RWPE2 (cell line): Measurements from ENCODE around the gene AGRN.

Experiments used
- ATAC-seq: fragments of 200-7000 bp; cut with Tn5 transposase; 3 replicates; pipeline ENCODE4 v1.9.1; 2021; ENCODE audit warnings: low read depth
- DNase-seq: peaks from one replicate; pipeline ENCODE4 v3.0.0-alpha.2; 2020; ENCODE audit warnings: low spot score
- H3K27ac ChIP-seq: fragments of 450-650 bp; 2 replicates; pipeline ENCODE4 v1.5.1; 2017; ENCODE audit warnings: mild to moderate bottlenecking; ENCODE audit not compliant: poor library complexity, severe bottlenecking
- H3K27me3 ChIP-seq: fragments of 250-450 bp; sonication (Bioruptor Pico); 2 replicates; pipeline ENCODE4 v1.5.1; 2021; ENCODE audit warnings: mild to moderate bottlenecking, moderate library complexity; ENCODE audit not compliant: insufficient read depth, poor library complexity, severe bottlenecking
- H3K36me3 ChIP-seq: fragments of 250-450 bp; sonication (Bioruptor Pico); 2 replicates; pipeline ENCODE4 v1.5.1; 2020; ENCODE audit warnings: low read depth, mild to moderate bottlenecking, moderate library complexity
- H3K4me1 ChIP-seq: fragments of 250-450 bp; sonication (Bioruptor Pico); 2 replicates; pipeline ENCODE4 v1.5.1; 2021; ENCODE audit warnings: mild to moderate bottlenecking, moderate library complexity; ENCODE audit not compliant: insufficient read depth, poor library complexity, severe bottlenecking
- H3K4me3 ChIP-seq: fragments of 250-450 bp; sonication (Bioruptor Pico); 2 replicates; pipeline ENCODE4 v1.5.1; 2021; ENCODE audit warnings: mild to moderate bottlenecking, moderate library complexity; ENCODE audit not compliant: severe bottlenecking
- H3K9me3 ChIP-seq: fragments of 250-450 bp; sonication (Bioruptor Pico); 2 replicates; pipeline ENCODE4 v1.5.1; 2021; ENCODE audit warnings: mild to moderate bottlenecking, moderate library complexity; ENCODE audit not compliant: severe bottlenecking
- TF ChIP-seq, protein P1 (sequence below): fragments of 450-650 bp; IDR thresholded peaks from one replicate; pipeline ENCODE4 v1.5.1; 2017; ENCODE audit warnings: mild to moderate bottlenecking, moderate library complexity; ENCODE audit not compliant: poor library complexity, severe bottlenecking

The AGRN gene

DNA sequence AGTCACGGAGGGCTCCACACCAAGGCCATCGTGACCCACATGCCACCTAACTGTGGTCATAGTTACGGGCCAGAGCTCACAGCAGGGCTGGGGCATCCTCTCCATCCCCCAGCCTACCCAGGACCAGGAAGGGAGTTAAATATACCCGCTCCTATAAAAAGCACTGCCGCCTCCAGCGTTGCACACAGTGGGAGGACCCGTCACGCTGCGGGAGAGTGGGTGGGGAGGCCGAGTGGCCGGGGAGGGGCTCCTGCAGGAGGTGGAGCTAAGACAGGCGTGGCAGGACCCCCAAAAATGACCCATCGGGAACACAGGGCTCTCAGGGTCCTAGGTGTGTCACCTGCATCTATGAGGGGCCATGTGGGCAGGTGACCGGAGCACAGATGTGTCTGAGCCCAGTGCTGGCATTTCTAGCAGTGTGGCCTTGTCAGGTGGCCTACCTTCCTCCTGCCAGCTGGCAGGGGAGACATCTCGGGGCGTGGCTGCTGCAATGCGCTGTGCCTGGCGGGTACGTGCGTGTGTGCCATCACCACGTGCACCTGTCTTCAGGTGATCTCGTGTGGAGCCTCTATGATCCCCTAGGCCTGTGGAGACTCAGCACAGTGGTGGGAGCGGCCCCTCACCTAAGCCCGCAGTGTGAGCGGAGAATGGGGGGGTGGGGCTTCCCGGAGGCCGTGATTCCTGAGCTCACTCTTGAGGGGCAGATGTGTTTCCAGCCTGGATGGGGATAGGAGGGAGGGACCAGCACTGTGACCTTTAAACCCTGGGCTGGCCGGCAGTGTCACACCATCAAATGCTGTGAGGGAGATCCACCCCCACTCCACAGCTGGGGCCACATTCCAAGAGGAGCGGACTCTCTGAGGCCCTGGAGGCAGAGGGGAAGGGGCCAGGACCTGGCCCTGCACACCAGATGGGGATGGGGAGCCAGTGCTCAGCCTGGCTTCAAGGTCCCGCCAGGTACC, 17.7 kb downstream of the AGRN start:
- H3K36me3 ChIP-seq, result peaks cover 32% of the 10 kb centered on the region
- ATAC-seq, result no peak
- H3K4me3 ChIP-seq, result no peak overlapping the region
- DNase-seq, result no peak
- no peaks in the 10 kb centered on the region for H3K4me1 ChIP-seq
- H3K9me3 ChIP-seq, result no peaks in the 10 kb centered on the region
- H3K27ac ChIP-seq, result no peak overlapping the region
- H3K27me3 ChIP-seq, result no peaks in the 10 kb centered on the region
- TF ChIP-seq, protein P1, sequence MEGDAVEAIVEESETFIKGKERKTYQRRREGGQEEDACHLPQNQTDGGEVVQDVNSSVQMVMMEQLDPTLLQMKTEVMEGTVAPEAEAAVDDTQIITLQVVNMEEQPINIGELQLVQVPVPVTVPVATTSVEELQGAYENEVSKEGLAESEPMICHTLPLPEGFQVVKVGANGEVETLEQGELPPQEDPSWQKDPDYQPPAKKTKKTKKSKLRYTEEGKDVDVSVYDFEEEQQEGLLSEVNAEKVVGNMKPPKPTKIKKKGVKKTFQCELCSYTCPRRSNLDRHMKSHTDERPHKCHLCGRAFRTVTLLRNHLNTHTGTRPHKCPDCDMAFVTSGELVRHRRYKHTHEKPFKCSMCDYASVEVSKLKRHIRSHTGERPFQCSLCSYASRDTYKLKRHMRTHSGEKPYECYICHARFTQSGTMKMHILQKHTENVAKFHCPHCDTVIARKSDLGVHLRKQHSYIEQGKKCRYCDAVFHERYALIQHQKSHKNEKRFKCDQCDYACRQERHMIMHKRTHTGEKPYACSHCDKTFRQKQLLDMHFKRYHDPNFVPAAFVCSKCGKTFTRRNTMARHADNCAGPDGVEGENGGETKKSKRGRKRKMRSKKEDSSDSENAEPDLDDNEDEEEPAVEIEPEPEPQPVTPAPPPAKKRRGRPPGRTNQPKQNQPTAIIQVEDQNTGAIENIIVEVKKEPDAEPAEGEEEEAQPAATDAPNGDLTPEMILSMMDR, result no peak

DNA sequence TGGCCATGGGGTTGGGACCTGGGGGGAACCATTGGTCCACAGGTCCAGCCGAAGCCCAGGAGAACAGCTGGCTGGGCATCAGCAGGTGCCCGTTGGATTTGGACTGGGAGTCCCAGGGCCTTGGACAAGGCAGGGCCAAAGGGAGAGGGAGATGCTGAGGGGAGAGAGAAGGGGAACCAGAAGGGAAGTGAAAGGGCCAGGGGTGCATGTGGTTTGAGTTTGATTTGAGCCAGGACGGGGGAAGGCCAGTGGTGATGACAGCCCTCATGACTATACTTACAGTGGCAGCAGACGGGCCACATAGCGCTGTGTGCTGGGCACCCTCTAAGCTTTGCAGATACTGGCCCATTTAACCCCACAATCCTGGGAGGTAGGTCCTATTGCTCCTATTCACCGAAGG, 18.8 kb downstream of the AGRN start:
- no peaks in the 10 kb centered on the region for H3K27me3 ChIP-seq
- H3K9me3 ChIP-seq, result no peaks in the 10 kb centered on the region
- no peak overlapping the region for H3K27ac ChIP-seq
- peaks cover 43% of the 10 kb centered on the region for H3K36me3 ChIP-seq
- TF ChIP-seq, protein P1, result no peak
- H3K4me1 ChIP-seq, result no peaks in the 10 kb centered on the region
- DNase-seq (no peak), ATAC-seq (no peak; the same call in 2 of the 3 replicates)
- no peak overlapping the region for H3K4me3 ChIP-seq

- ATAC-seq (no peak), DNase-seq (no peak)
- Histone ChIP-seq H3K4me1 (no peaks in the 10 kb centered on the region), H3K36me3 (peaks cover 49% of the 10 kb centered on the region), H3K9me3 (no peaks in the 10 kb centered on the region), H3K27me3 (no peaks in the 10 kb centered on the region), H3K27ac (no peak overlapping the region), H3K4me3 (no peak overlapping the region)
- TF ChIP-seq, protein P1, result no peak
Measured at GRCh38 chr1:1039145-1039910, 19.4 kb downstream of the AGRN start.

DNA sequence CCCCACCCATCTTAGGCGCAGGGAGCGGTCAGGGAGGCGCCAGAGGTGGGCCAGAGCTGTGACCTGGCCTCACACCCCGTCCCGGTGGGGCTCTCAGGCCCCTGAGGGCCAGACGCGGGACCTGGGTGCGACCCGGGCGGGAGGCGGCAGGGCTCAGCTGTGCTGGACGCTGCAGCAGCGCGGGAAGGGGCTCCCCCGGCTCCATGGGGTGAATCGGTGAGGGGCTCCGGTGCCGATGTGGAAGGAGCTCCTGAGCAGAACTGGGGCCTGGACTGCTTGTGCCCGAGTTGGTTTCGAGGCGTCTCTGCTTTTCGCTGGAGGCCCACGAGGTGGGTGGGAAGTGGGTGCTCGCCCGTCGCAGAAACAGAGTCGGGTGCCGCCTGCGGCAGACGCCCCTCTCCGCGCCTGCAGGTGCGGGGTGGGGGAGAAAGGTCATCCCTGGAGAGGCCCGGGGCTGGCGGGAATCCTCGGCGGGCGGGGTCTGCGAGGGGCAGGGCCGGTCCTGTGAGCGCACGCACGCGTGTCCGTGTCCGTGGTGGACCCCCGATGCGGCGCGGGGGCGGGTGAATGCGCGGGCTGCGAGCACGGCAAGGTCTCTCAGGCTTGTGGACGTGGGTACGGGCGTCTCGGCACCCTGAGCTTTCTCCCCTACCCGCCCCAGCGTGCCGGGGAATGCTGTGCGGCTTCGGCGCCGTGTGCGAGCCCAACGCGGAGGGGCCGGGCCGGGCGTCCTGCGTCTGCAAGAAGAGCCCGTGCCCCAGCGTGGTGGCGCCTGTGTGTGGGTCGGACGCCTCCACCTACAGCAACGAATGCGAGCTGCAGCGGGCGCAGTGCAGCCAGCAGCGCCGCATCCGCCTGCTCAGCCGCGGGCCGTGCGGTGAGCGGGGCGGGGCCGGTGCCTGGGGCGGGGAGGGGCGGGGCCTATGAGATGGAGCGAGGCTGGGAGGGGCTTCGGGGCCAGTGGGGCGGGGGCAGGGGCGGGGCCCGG, 20.4 kb downstream of the AGRN start:
- TF ChIP-seq, protein P1, result no peak
- ATAC-seq (peak; percentile 81), DNase-seq (peak; percentile 90)
- no peaks in the 10 kb centered on the region for H3K4me1 ChIP-seq
- peak overlapping the region; percentile 24 for H3K27ac ChIP-seq
- no peak overlapping the region for H3K4me3 ChIP-seq
- no peaks in the 10 kb centered on the region for H3K27me3 ChIP-seq
- H3K36me3 ChIP-seq, result peaks cover 51% of the 10 kb centered on the region
- no peaks in the 10 kb centered on the region for H3K9me3 ChIP-seq
